HCT116 (cell line): ENCODE measurements around the gene RBM20. TPM values are rescaled to one million over a fixed set of nuclear protein-coding genes. Genes with fewer than 3 reads are reported as not detected.

Experiments
- ATAC-seq: fragments of 200-7000 bp; cut with Tn5 transposase; 2 replicates; pipeline ENCODE4 v1.9.1; 2020; ENCODE audit warnings: mild to moderate bottlenecking, moderate library complexity
- BruUV-seq: library from RNA; stranded (reverse); fragments of 400-500 nt; replicated peaks from 2 replicates; lab custom pipeline; 2021; lab: Mats Ljungman, UMichigan
- CTCF ChIA-PET: fragments of 300-600 bp; sonication (Branson Sonifier 250); formaldehyde crosslinking; loops from one replicate; lab custom pipeline; 2021; ENCODE audit warnings: antibody characterized with exemption; lab: Charles Lee
- POLR2A ChIA-PET: fragments of 300-600, 350-600 bp; sonication (Branson Sonifier 250); formaldehyde crosslinking; loops from one replicate; lab custom pipeline; 2021; ENCODE audit warnings: antibody characterized with exemption; lab: Charles Lee
- RAD21 ChIA-PET, 2 experiments: fragments of 300-600 bp; sonication (Branson Sonifier 250); formaldehyde crosslinking; loops; one replicate each; lab custom pipeline; 2023; ENCODE audit warnings: low total read pairs in 2 of 2; ENCODE audit not compliant: uncharacterized antibody in 2 of 2, unreplicated experiment in 2 of 2, low non-redundant PET in 1 of 2; lab: Charles Lee
- DNase-seq: peaks from one replicate; pipeline ENCODE4 v3.0.0-alpha.2; 2010; ENCODE audit warnings: low read depth, low spot score
- H2AFZ ChIP-seq: fragments of 200-600 bp; shearing (Covaris generic), sonication (generic); 2 replicates; pipeline ENCODE4 v1.6.1; 2017; ENCODE audit warnings: low read depth, mixed run types, mixed read lengths, antibody characterized with exemption, low read length; ENCODE audit not compliant: poor library complexity, severe bottlenecking
- H3K27ac ChIP-seq: 2 replicates; pipeline ENCODE4 v1.5.1; 2012; ENCODE audit warnings: low read depth, low read length
- H3K27me3 ChIP-seq: fragments of 200-600 bp; sonication (generic); 2 replicates; pipeline ENCODE4 v1.6.1; 2016; ENCODE audit warnings: mixed run types, low read length, mixed read lengths; ENCODE audit not compliant: insufficient read depth
- H3K36me3 ChIP-seq, 2 experiments: fragments of 200-500 bp in 1 of 2; fragments of 200-600 bp in 1 of 2; sonication (Bioruptor generic) in 1 of 2; sonication (generic) in 1 of 2; 2 replicates each; pipeline versions ENCODE4 v1.5.1 to v1.6.1; 2014 to 2016; ENCODE audit warnings: low read length in 2 of 2, inconsistent platforms in 1 of 2, mixed read lengths in 1 of 2, mixed run types in 1 of 2; ENCODE audit not compliant: insufficient read depth in 2 of 2, control insufficient read depth in 1 of 2
- H3K4me1 ChIP-seq, 2 experiments: fragments of 200-600 bp in 1 of 2; sonication (generic) in 1 of 2; 2 replicates each; pipeline versions ENCODE4 v1.5.1 to v1.6.1; 2012 to 2017; ENCODE audit warnings: low read length in 2 of 2, inconsistent platforms in 1 of 2, mild to moderate bottlenecking in 1 of 2, mixed read lengths in 1 of 2, mixed run types in 1 of 2, moderate library complexity in 1 of 2; ENCODE audit not compliant: insufficient read depth in 2 of 2, control insufficient read depth in 1 of 2
- H3K4me2 ChIP-seq: fragments of 200-600 bp; sonication (generic); 2 replicates; pipeline ENCODE4 v1.6.1; 2017; ENCODE audit warnings: mixed run types, low read length, mixed read lengths
- H3K4me3 ChIP-seq, 2 experiments: fragments of 200-600 bp in 1 of 2; sonication (generic) in 1 of 2; replicated peaks in 1 of 2; 2 replicates each; pipeline ENCODE4 v1.5.1; 2011 to 2016; ENCODE audit warnings: low read length in 2 of 2, control low read depth in 1 of 2, low read depth in 1 of 2, mild to moderate bottlenecking in 1 of 2, mixed read lengths in 1 of 2, mixed run types in 1 of 2
- H3K79me2 ChIP-seq: fragments of 200-600 bp; sonication (generic); 2 replicates; pipeline ENCODE4 v1.6.1; 2017; ENCODE audit warnings: mild to moderate bottlenecking, mixed run types, low read length, moderate library complexity, mixed read lengths; ENCODE audit not compliant: insufficient read depth
- H3K9ac ChIP-seq: fragments of 200-600 bp; sonication (generic); 2 replicates; pipeline ENCODE4 v1.6.1; 2016; ENCODE audit warnings: low read length, mixed read lengths
- H3K9me2 ChIP-seq: fragments of 200-600 bp; sonication (generic), shearing (Covaris generic); 2 replicates; pipeline ENCODE4 v1.6.1; 2017; ENCODE audit warnings: mixed run types, mild to moderate bottlenecking, moderate library complexity; ENCODE audit not compliant: insufficient read depth
- H3K9me3 ChIP-seq, 2 experiments: fragments of 200-500 bp in 1 of 2; fragments of 200-600 bp in 1 of 2; sonication (Bioruptor generic) in 1 of 2; sonication (generic) in 1 of 2; 2 replicates each; pipeline ENCODE4 v1.6.1; 2014 to 2017; ENCODE audit warnings: low read length in 2 of 2, mixed read lengths in 2 of 2, inconsistent platforms in 1 of 2, low read depth in 1 of 2, mild to moderate bottlenecking in 1 of 2, mixed run types in 1 of 2, moderate library complexity in 1 of 2; ENCODE audit not compliant: control insufficient read depth in 1 of 2, insufficient read depth in 1 of 2
- H4K20me1 ChIP-seq: fragments of 200-600 bp; sonication (generic), shearing (Covaris generic); 2 replicates; pipeline ENCODE4 v1.6.1; 2017; ENCODE audit warnings: mixed run types, mild to moderate bottlenecking, moderate library complexity; ENCODE audit not compliant: insufficient read depth
- CBX3 ChIP-seq: IDR thresholded peaks from 2 replicates; pipeline ENCODE4 v1.6.1; 2012; ENCODE audit warnings: low read depth
- EGR1 ChIP-seq: IDR thresholded peaks from 2 replicates; pipeline ENCODE4 v1.6.1; 2012; ENCODE audit warnings: low read depth
- ELF1 ChIP-seq: IDR thresholded peaks from 2 replicates; pipeline ENCODE4 v1.6.1; 2012; ENCODE audit warnings: low read depth, borderline replicate concordance
- EZH2phosphoT487 ChIP-seq: fragments of 200-600 bp; IDR thresholded peaks from 2 replicates; pipeline ENCODE4 v1.6.1; 2018; ENCODE audit warnings: antibody characterized with exemption, borderline replicate concordance
- JUND ChIP-seq: IDR thresholded peaks from 2 replicates; pipeline ENCODE4 v1.6.1; 2012
- MAX ChIP-seq: IDR thresholded peaks from 2 replicates; pipeline ENCODE4 v1.6.1; 2012
- POLR2A ChIP-seq: IDR thresholded peaks from 2 replicates; pipeline ENCODE4 v1.7.0; 2011; ENCODE audit warnings: borderline replicate concordance; ENCODE audit not compliant: insufficient read depth, insufficient read length; ENCODE audit errors: extremely low read depth
- RAD21 ChIP-seq: IDR thresholded peaks from 2 replicates; pipeline ENCODE4 v1.6.1; 2012; ENCODE audit warnings: low read depth, mild to moderate bottlenecking
- TCF7L2 ChIP-seq: IDR thresholded peaks from 2 replicates; pipeline ENCODE4 v1.7.0; 2011; ENCODE audit warnings: borderline replicate concordance, inconsistent platforms; ENCODE audit not compliant: insufficient read depth, insufficient read length; ENCODE audit errors: extremely low read depth
- YY1 ChIP-seq: IDR thresholded peaks from 2 replicates; pipeline ENCODE4 v1.6.1; 2011; ENCODE audit warnings: low read length, low read depth, moderate library complexity, mild to moderate bottlenecking; ENCODE audit not compliant: insufficient replicate concordance; ENCODE audit errors: extremely low read depth
- ZNF274 ChIP-seq: fragments of 200-500 bp; sonication (Bioruptor generic); IDR thresholded peaks from 2 replicates; pipeline ENCODE4 v1.6.1; 2014; ENCODE audit warnings: mild to moderate bottlenecking, low read depth, low read length, inconsistent platforms
- intact Hi-C: fragments of 100-400 bp; cut with micrococcal nuclease; formaldehyde crosslinking; loops from 2 replicates; pipeline ENCODE4 v1.10.0; 2022
- total RNA-seq: library from RNA; stranded (reverse); gene quantifications from one replicate; pipeline ENCODE4 v1.2.1, GENCODE V29; 2021; ENCODE audit not compliant: unreplicated experiment
- TF ChIP-seq, protein P1 (sequence below): IDR thresholded peaks from 2 replicates; pipeline ENCODE4 v1.6.1; 2012
- TF ChIP-seq, protein P2 (sequence below), 3 experiments: fragments of 200-600 bp in 1 of 3; sonication (generic) in 1 of 3; IDR thresholded peaks in 2 of 3; conservative IDR thresholded peaks in 1 of 3; 2 replicates each; pipeline ENCODE4 v1.5.1; 2012 to 2017; ENCODE audit warnings: low read depth in 2 of 3, low read length in 2 of 3, antibody characterized with exemption in 1 of 3, borderline replicate concordance in 1 of 3, control low read depth in 1 of 3, mild to moderate bottlenecking in 1 of 3, mixed read lengths in 1 of 3, mixed run types in 1 of 3, moderate library complexity in 1 of 3; ENCODE audit not compliant: insufficient read depth in 1 of 3

Gene RBM20
- total RNA-seq, 1 experiment from 2014 or later, result 2.0 TPM

DNA sequence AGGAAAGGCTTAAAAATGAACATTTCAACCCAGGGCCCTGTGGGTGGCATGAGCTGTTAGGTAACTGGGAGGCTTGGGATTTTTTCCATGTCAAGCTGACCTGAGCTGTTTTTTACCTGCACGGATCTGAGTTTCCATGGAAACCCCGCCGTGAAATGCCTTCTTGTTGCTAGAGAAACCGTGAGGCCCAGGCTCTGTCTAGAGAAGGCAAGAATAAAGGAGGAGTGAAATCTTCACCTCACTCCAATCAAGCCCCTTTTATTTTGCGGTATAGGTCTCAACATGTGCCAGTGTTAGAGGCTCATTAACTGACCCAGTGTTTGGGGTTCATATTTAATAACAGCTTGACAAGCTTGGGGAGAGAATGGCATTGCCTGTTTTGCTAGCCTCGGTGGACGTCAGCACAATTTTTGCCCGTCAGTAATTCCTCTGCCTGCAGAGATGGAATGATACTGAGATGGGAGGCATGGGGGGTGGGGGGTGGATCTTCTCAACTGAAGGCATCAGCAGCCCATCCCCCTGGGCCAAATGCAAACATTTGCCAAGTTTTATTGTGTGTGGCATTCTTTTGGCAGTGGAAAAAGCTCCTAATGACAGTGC, 178.7 kb downstream of the RBM20 start:
- DNase-seq, result no peak
- Histone ChIP-seq H3K4me3 (no peak overlapping the region), H3K27me3 (no peaks in the 10 kb centered on the region), H3K9me3 (no peaks in the 10 kb centered on the region), H3K4me1 (no peaks in the 10 kb centered on the region), H3K4me2 (no peak overlapping the region), H3K27ac (no peak overlapping the region), H3K79me2 (no peaks in the 10 kb centered on the region), H3K36me3 (no peaks in the 10 kb centered on the region), H3K9ac (no peak overlapping the region), H3K9me2 (no peaks in the 10 kb centered on the region)
- no TSS peak for BruUV-seq
- POLR2A ChIA-PET, result no interaction called here
- RAD21 ChIA-PET, result no interaction called here
- ATAC-seq, result no peak
- CTCF ChIA-PET, result no interaction called here
- intact Hi-C loops, result no loop called here
- no peak for TF ChIP-seq ZNF274
- no peak for TF ChIP-seq ELF1
- TF ChIP-seq, protein P1, sequence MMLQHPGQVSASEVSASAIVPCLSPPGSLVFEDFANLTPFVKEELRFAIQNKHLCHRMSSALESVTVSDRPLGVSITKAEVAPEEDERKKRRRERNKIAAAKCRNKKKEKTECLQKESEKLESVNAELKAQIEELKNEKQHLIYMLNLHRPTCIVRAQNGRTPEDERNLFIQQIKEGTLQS, result no peak
- TF ChIP-seq, protein P2, sequence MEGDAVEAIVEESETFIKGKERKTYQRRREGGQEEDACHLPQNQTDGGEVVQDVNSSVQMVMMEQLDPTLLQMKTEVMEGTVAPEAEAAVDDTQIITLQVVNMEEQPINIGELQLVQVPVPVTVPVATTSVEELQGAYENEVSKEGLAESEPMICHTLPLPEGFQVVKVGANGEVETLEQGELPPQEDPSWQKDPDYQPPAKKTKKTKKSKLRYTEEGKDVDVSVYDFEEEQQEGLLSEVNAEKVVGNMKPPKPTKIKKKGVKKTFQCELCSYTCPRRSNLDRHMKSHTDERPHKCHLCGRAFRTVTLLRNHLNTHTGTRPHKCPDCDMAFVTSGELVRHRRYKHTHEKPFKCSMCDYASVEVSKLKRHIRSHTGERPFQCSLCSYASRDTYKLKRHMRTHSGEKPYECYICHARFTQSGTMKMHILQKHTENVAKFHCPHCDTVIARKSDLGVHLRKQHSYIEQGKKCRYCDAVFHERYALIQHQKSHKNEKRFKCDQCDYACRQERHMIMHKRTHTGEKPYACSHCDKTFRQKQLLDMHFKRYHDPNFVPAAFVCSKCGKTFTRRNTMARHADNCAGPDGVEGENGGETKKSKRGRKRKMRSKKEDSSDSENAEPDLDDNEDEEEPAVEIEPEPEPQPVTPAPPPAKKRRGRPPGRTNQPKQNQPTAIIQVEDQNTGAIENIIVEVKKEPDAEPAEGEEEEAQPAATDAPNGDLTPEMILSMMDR (IDR thresholded peaks at IDR 0.05 in 2 of 3, conservative IDR thresholded peaks at IDR 0.05 in 1 of 3; ENCODE audit: borderline replicate concordance in 1 of 3, insufficient read depth in 1 of 3, low read depth in 2 of 3, low read length in 2 of 3), result no peak
- TF ChIP-seq YY1, result no peak
- no peak for TF ChIP-seq TCF7L2
- no peak for TF ChIP-seq JUND
- TF ChIP-seq, all 23 proteins: peak for 0
- H4K20me1 ChIP-seq, result no peaks in the 10 kb centered on the region
- no peak overlapping the region for H2AFZ ChIP-seq

GRCh38 chr10:110824152-110824441, 180.0 kb downstream of the RBM20 start:
- ChIA-PET CTCF (no interaction called here), POLR2A (no interaction called here)
- Histone ChIP-seq H3K79me2 (no peaks in the 10 kb centered on the region), H3K27me3 (no peaks in the 10 kb centered on the region), H3K9ac (no peak overlapping the region)
- BruUV-seq, result no TSS peak
- no peak for ATAC-seq
- intact Hi-C loops, result no loop called here
- TF ChIP-seq MAX (no peak), JUND (no peak), ZNF274 (no peak), CBX3 (no peak), POLR2A (no peak), RAD21 (no peak), EZH2phosphoT487 (no peak), EGR1 (no peak)
- TF ChIP-seq, all 23 proteins: peak for 0
- no peaks in the 10 kb centered on the region for H3K36me3 ChIP-seq
- no peak overlapping the region for H3K4me3 ChIP-seq
- H4K20me1 ChIP-seq, result no peaks in the 10 kb centered on the region
- no peak overlapping the region for H3K27ac ChIP-seq
- no peak for DNase-seq
- H3K9me3 ChIP-seq, result no peaks in the 10 kb centered on the region
- no peak overlapping the region for H3K4me2 ChIP-seq
- no peaks in the 10 kb centered on the region for H3K9me2 ChIP-seq
- H3K4me1 ChIP-seq, result no peaks in the 10 kb centered on the region
- RAD21 ChIA-PET, result no interaction called here
- no peak overlapping the region for H2AFZ ChIP-seq
